Endometrium (tissue), 2 donors: ENCODE data around the gene C2orf80.
"Not testable (repeated sequence)": the region's sequence is repeated elsewhere in the genome, so short reads cannot be mapped to it uniquely, and the experiment has no call there.

Experiments used
- FAIRE-seq: peaks from 2 replicates; lab custom pipeline; 2012; peaks lifted over from hg19 to GRCh38; lab: Jason Lieb, UNC
- donor health status: control.
- donor health status: control.

Gene C2orf80

DNA sequence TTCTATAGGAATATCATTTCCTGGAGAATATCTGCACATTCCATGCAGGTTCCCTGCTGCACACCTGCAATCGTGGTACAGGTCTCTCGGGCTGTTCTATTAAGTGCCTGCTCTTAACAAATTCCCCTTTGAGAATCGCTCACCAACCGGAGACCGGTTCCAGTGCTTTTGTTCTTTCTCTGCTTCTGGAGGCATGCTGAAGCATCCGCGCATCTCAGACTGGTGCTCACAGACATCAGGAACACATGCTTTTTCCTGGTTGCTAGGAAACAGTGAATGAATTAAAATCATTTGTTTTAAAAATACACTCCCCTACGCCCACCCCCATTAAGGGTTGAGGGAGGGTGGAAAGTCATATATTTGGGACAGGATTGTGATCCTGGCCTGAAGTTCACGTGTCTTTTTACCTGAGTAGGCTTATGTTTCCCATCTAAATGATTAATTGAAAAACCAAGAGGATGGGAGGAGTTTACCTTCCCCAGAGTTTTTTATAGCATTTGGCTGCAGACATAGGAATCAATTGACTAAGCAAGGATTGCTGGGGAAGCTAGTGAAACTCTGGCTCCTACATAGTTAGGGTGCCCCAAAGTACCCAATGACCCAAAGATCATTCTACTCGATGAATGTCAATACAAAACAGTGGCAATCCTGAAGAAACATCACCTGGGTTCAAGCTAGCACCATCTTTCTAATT is at the start of gene C2orf80:
TSS of gene C2orf80 (minus strand) at position 221 of the 694 bp plus-strand sequence. CDS start 3,044 bp downstream, outside the sequence.
- no peak for FAIRE-seq

DNA sequence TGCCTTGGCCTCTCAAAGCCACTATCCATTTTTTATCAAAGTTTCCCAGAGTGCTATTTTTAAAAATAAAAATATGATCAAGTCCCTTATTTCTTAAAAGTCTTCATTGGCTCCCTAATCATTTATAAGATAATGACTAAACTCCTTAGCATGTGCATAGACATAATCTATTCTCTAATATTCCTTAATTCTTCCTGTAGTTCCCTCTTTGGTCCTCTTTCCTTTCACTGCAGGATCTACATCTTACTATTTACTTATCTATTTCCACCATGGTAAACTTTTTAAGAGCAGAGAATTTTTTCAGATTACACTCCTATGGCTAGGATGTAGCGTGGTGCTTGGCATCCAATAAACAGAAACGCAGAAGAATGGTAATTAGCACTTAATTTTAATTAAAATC is 46.0 kb upstream of the C2orf80 start:
- FAIRE-seq: no peak

GRCh38 chr2:208234786-208235185 is 45.0 kb upstream of the C2orf80 start:
- no peak for FAIRE-seq

GRCh38 chr2:208228476-208228875 is 38.6 kb upstream of the C2orf80 start:
- no peak for FAIRE-seq

- no peak for FAIRE-seq
Measured at GRCh38 chr2:208227581-208228232, 37.9 kb upstream of the C2orf80 start.

DNA sequence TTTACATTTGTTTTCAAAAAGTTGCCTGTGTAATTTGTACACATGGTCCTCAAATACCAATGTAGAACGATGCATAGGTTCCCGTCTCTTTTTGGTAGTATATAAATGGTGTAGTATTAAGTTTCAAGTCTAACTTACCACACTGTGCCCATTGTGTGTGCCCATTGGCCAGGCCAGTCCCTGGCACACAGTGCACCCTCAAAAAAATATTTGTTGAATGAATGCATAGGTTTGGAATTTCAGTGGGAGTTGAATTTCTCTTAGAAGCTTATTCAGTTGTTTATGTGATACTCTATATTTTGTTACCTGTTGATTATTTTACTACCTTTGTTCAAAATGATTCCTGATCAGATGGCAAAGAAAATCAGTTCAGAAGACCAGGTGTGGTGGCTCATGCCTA is 35.0 kb upstream of the C2orf80 start:
- FAIRE-seq: no peak

DNA sequence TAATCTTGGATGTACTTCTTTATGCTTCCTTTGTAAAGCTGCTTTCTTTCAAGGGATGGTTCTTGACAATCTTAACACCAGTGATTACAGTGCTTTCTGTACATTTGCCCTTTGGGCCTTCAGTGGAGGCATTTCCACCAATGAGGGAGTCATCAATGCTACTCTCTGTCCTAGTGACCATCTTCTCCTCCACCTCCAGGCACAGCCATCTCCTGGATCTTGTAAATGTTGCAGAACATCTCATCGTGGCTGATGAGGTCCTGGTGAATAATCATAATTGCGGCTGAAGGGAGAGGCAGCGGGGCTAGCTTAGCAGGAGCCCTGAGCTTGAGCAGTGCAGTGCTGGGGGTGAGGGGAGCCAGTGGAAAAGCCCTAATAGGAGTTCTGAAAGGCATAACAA is 32.5 kb upstream of the C2orf80 start:
- no peak for FAIRE-seq

- not testable (repeated sequence) for FAIRE-seq
Measured at GRCh38 chr2:208221873-208222272, 32.0 kb upstream of the C2orf80 start.

DNA sequence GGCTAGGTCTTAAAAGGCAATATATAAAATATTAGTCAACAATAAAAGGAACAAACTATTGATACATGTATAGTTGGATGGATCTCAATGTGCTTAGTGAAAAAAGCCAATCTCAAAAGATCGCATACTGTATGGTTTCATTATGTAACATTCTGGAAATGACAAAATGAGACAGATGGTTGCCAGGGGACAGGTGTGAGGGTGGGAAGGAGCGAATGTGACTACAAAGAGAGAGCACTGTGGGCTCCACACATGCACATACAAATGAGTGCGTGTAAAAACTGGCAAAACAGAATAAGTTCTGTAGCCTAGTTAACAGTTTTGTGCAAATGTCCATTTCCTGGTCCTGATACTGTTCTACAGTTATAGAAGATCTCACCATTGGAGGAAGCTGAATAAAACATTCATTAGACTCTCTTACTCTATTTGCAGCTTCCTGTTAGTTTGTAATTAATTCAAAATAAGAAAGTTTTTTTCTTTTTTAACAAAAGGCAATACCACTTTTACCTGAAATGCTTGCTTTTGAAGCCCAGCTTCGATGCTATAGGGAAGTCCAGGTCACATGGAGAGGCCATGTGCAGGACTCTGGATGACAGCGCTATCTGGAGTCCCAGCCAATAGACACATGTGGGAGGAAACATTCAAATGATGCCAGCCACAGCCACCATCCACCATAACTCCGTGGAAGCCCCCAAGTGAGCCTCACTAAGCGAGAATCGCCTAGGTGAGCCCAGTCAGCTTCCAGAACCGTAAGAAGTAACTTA is 21.0 kb upstream of the C2orf80 start:
- FAIRE-seq: no peak

- FAIRE-seq: no peak
Measured at GRCh38 chr2:208208335-208209085, 18.7 kb upstream of the C2orf80 start.

DNA sequence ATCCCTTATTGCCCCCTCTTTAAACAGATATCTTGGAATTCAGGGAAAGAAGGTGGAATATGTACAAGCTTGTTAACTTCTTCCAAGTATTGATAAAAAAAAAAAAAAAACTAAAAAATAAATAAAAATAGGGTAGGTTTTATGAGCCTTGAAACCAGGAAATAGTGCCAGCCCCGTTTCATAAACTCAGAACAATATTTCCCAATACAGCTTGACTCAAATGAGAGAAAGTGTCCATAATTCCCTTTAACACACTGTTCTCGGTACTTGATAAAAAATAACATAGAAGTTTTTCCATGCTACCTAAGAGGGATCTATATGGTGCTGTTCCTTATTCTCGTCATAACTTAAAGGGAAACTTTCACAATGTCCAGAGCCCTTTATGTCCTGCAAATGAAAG is 17.9 kb upstream of the C2orf80 start:
- FAIRE-seq: no peak

GRCh38 chr2:208204166-208204565 is 14.3 kb upstream of the C2orf80 start:
- no peak for FAIRE-seq

DNA sequence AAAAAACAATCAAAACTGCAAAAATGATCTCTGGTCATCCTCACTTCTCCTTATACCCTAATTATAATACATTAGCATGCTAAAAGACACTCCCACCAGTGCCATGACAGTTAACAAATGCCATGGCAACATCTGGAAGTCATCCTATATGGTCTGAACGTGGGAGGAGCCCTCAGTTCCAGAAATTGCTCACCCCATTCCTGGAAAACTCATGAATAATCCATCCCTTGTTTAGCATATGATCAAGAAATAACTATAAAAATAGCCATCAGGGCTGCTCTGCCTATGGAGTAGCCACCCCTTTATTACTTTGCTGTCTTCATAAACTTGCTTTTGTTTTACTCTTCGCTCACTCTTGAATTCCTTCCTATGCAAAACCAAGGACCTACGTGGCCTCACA is 5.7 kb upstream of the C2orf80 start:
- FAIRE-seq: no peak

- no peak for FAIRE-seq
Measured at GRCh38 chr2:208192611-208193236, 2.9 kb upstream of the C2orf80 start.

- no peak for FAIRE-seq
Measured at GRCh38 chr2:208189069-208189809, 591 bp downstream of the C2orf80 start.

DNA sequence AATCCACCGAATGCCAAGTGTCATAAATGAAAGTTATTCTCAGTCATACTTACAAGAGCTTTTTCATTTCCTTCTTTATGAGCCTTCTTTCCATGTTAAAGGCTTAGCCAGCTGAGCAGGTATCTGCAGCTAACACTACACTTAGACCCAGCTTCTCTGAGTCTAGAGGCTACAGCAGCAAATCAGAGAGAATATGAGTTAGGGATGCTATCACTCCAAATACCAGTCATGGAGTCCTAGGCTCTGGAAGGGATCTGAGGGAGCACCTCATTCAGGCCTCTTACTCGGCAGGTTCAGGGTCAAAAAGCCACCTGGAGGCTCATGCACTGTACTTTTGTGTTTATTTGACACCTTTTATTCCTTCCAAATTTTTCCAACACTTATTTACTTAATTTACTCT is 2.9 kb downstream of the C2orf80 start:
- no peak for FAIRE-seq

GRCh38 chr2:208186465-208186864 is 3.4 kb downstream of the C2orf80 start:
- FAIRE-seq: no peak

GRCh38 chr2:208183972-208184705 is 5.7 kb downstream of the C2orf80 start:
- FAIRE-seq: no peak

GRCh38 chr2:208183526-208183925 is 6.3 kb downstream of the C2orf80 start:
- no peak for FAIRE-seq

DNA sequence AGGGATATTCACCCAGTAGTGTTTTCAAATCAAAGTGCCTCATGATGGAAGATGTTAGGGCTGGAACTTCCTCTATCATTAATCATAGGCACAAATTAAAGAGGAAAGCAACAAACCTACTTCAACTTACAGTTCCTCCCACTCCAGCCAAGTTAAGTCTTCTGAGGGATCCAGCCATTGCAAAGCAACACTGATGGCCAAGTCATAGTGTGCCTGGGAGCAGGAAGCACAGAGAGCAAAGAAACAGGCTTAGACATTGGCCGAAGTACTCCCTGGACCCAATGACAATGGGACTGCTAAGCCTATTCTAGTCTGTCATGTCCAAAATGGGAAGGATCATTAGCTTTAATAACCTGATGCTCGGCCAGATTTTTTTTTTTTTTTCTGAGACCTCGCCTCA is 7.0 kb downstream of the C2orf80 start:
- no peak for FAIRE-seq
